RWPE2 (cell line): ENCODE data around the gene DIPK1A.

ENCODE experiments used
- ATAC-seq: fragments of 200-7000 bp; cut with Tn5 transposase; 3 replicates; pipeline ENCODE4 v1.9.1; 2021; ENCODE audit warnings: low read depth
- DNase-seq: peaks from one replicate; pipeline ENCODE4 v3.0.0-alpha.2; 2020; ENCODE audit warnings: low spot score
- H3K27ac ChIP-seq: fragments of 450-650 bp; 2 replicates; pipeline ENCODE4 v1.5.1; 2017; ENCODE audit warnings: mild to moderate bottlenecking; ENCODE audit not compliant: poor library complexity, severe bottlenecking
- H3K27me3 ChIP-seq: fragments of 250-450 bp; sonication (Bioruptor Pico); 2 replicates; pipeline ENCODE4 v1.5.1; 2021; ENCODE audit warnings: mild to moderate bottlenecking, moderate library complexity; ENCODE audit not compliant: insufficient read depth, poor library complexity, severe bottlenecking
- H3K36me3 ChIP-seq: fragments of 250-450 bp; sonication (Bioruptor Pico); 2 replicates; pipeline ENCODE4 v1.5.1; 2020; ENCODE audit warnings: low read depth, mild to moderate bottlenecking, moderate library complexity
- H3K4me1 ChIP-seq: fragments of 250-450 bp; sonication (Bioruptor Pico); 2 replicates; pipeline ENCODE4 v1.5.1; 2021; ENCODE audit warnings: mild to moderate bottlenecking, moderate library complexity; ENCODE audit not compliant: insufficient read depth, poor library complexity, severe bottlenecking
- H3K4me3 ChIP-seq: fragments of 250-450 bp; sonication (Bioruptor Pico); 2 replicates; pipeline ENCODE4 v1.5.1; 2021; ENCODE audit warnings: mild to moderate bottlenecking, moderate library complexity; ENCODE audit not compliant: severe bottlenecking
- H3K9me3 ChIP-seq: fragments of 250-450 bp; sonication (Bioruptor Pico); 2 replicates; pipeline ENCODE4 v1.5.1; 2021; ENCODE audit warnings: mild to moderate bottlenecking, moderate library complexity; ENCODE audit not compliant: severe bottlenecking
- TF ChIP-seq, protein P1 (sequence below): fragments of 450-650 bp; IDR thresholded peaks from one replicate; pipeline ENCODE4 v1.5.1; 2017; ENCODE audit warnings: mild to moderate bottlenecking, moderate library complexity; ENCODE audit not compliant: poor library complexity, severe bottlenecking

Gene DIPK1A

DNA sequence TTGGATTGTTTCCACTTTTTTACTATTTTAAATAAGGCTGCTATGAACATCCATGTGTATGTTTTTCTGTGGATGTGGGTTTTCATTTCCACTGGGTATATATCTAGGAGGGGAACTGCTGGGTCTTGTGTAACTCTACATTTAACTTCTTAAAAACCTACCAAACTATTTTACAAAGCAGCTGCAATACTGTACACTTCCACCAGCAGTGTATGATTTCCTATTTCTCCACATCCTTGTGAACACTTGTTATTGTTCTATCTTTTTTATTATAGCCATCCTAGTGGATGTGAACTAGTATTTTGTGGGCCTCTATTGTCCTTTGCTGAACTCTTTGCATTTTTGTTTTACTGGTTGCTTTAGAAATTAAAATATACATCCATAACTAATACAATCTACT is 33.4 kb downstream of the DIPK1A start:
- H3K4me1 ChIP-seq: peaks cover 2% of the 10 kb centered on the region
- DNase-seq: no peak
- H3K4me3 ChIP-seq: no peak overlapping the region
- H3K9me3 ChIP-seq: no peaks in the 10 kb centered on the region
- TF ChIP-seq, protein P1, sequence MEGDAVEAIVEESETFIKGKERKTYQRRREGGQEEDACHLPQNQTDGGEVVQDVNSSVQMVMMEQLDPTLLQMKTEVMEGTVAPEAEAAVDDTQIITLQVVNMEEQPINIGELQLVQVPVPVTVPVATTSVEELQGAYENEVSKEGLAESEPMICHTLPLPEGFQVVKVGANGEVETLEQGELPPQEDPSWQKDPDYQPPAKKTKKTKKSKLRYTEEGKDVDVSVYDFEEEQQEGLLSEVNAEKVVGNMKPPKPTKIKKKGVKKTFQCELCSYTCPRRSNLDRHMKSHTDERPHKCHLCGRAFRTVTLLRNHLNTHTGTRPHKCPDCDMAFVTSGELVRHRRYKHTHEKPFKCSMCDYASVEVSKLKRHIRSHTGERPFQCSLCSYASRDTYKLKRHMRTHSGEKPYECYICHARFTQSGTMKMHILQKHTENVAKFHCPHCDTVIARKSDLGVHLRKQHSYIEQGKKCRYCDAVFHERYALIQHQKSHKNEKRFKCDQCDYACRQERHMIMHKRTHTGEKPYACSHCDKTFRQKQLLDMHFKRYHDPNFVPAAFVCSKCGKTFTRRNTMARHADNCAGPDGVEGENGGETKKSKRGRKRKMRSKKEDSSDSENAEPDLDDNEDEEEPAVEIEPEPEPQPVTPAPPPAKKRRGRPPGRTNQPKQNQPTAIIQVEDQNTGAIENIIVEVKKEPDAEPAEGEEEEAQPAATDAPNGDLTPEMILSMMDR: no peak
- no peaks in the 10 kb centered on the region for H3K36me3 ChIP-seq
- no peaks in the 10 kb centered on the region for H3K27me3 ChIP-seq
- no peak for ATAC-seq
- no peak overlapping the region for H3K27ac ChIP-seq

- TF ChIP-seq, protein P1: no peak
- Histone ChIP-seq H3K27me3 (no peaks in the 10 kb centered on the region), H3K4me1 (no peaks in the 10 kb centered on the region), H3K4me3 (no peak overlapping the region), H3K36me3 (no peaks in the 10 kb centered on the region), H3K27ac (no peak overlapping the region), H3K9me3 (no peaks in the 10 kb centered on the region)
- DNase-seq (no peak), ATAC-seq (no peak)
Measured at GRCh38 chr1:92926873-92927272, 34.4 kb downstream of the DIPK1A start.

- Histone ChIP-seq H3K27me3 (no peaks in the 10 kb centered on the region), H3K27ac (no peak overlapping the region), H3K4me1 (no peaks in the 10 kb centered on the region), H3K4me3 (no peak overlapping the region), H3K36me3 (no peaks in the 10 kb centered on the region), H3K9me3 (no peaks in the 10 kb centered on the region)
- ATAC-seq (no peak), DNase-seq (no peak)
- TF ChIP-seq, protein P1: no peak
Measured at GRCh38 chr1:92924501-92924900, 36.8 kb downstream of the DIPK1A start.

GRCh38 chr1:92923664-92924063 is 37.6 kb downstream of the DIPK1A start:
- Histone ChIP-seq H3K4me1 (no peaks in the 10 kb centered on the region), H3K36me3 (no peaks in the 10 kb centered on the region), H3K27ac (no peak overlapping the region), H3K4me3 (no peak overlapping the region), H3K27me3 (no peaks in the 10 kb centered on the region), H3K9me3 (no peaks in the 10 kb centered on the region)
- TF ChIP-seq, protein P1: no peak
- ATAC-seq (no peak), DNase-seq (no peak)

DNA sequence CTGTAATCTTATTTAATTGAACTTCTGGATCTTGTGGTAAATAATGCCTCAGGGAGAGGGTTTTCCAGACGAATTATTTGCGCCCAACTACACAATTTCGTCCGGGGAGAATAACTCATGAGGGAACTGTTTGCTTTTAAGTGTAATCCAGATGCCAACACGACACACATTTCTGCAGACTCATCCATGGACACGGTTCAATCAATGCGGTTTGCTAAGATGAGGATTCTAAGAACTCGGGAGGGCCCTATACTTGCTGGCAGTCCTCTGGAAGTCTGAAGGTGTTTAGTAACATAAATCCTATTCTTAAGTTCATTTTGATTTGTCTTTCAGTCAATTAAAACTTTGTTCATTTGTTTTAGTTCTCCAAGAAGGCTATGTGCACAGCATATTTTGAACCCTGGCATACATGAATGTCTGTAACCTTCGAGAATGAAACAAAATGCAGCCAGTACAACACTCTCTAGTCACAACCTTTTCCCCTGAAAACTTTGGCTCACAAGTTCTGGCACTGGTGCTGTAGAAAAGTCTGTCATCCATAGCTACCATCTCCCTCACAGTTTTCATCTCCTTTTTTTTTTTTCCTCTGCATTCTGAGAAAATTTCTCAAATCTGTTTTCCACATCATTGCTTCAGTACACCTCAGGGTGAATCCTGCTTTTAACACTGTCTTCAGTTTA is 38.8 kb downstream of the DIPK1A start:
- DNase-seq (no peak), ATAC-seq (no peak)
- H3K4me3 ChIP-seq: no peak overlapping the region
- no peaks in the 10 kb centered on the region for H3K9me3 ChIP-seq
- no peaks in the 10 kb centered on the region for H3K36me3 ChIP-seq
- H3K27me3 ChIP-seq: no peaks in the 10 kb centered on the region
- H3K4me1 ChIP-seq: peaks cover 4% of the 10 kb centered on the region
- H3K27ac ChIP-seq: no peak overlapping the region
- TF ChIP-seq, protein P1: no peak
